CD14-positive monocyte (primary cell): ENCODE measurements around the gene DCLK3. TPM values are rescaled to one million over a fixed set of nuclear protein-coding genes. Genes with fewer than 3 reads are reported as not detected.

ENCODE experiments used
- DNase-seq, 3 donors: peaks; one replicate each; pipeline ENCODE4 v3.0.0-alpha.2; 2011 to 2022
- H2AFZ ChIP-seq: 2 replicates; pipeline ENCODE4 v1.6.0; 2012; ENCODE audit warnings: mild to moderate bottlenecking, low read depth, low read length, inconsistent platforms; ENCODE audit not compliant: insufficient read depth, poor library complexity, severe bottlenecking
- H3K27ac ChIP-seq, 2 donors: 1 replicate in 1 of 2; 2 replicates in 1 of 2; pipeline ENCODE4 v1.5.1; 2012 to 2013; ENCODE audit warnings: low read length in 2 of 2, control low read depth in 1 of 2, inconsistent platforms in 1 of 2, low read depth in 1 of 2, mild to moderate bottlenecking in 1 of 2
- H3K27me3 ChIP-seq, 2 donors: one replicate each; pipeline versions ENCODE4 v1.6.0 to v1.6.1; 2011 to 2013; ENCODE audit warnings: low read length in 2 of 2; ENCODE audit not compliant: control insufficient read depth in 2 of 2, insufficient read depth in 2 of 2
- H3K36me3 ChIP-seq, 2 donors: replicated peaks in 1 of 2; 1 replicate in 1 of 2; 2 replicates in 1 of 2; pipeline versions ENCODE4 v1.5.1 to v1.6.1; 2012 to 2013; ENCODE audit warnings: low read length in 2 of 2, control low read depth in 1 of 2, inconsistent platforms in 1 of 2, mild to moderate bottlenecking in 1 of 2; ENCODE audit not compliant: insufficient read depth in 2 of 2, control insufficient read depth in 1 of 2
- H3K4me1 ChIP-seq, 2 donors: 1 replicate in 1 of 2; 2 replicates in 1 of 2; pipeline versions ENCODE4 v1.5.1 to v1.6.1; 2012 to 2013; ENCODE audit warnings: low read length in 2 of 2, control low read depth in 1 of 2, inconsistent platforms in 1 of 2, mild to moderate bottlenecking in 1 of 2, moderate library complexity in 1 of 2; ENCODE audit not compliant: insufficient read depth in 2 of 2, control insufficient read depth in 1 of 2
- H3K4me2 ChIP-seq: replicated peaks from 2 replicates; pipeline ENCODE3; 2012; ENCODE audit warnings: low read length, moderate library complexity, mild to moderate bottlenecking; ENCODE audit not compliant: poor library complexity, severe bottlenecking; ENCODE audit errors: extremely low read depth
- H3K4me3 ChIP-seq, 3 experiments: fragments of 200-600 bp in 1 of 3; sonication (generic) in 1 of 3; replicated peaks in 1 of 3; 1 replicate in 2 of 3; 2 replicates in 1 of 3; pipeline ENCODE4 v1.5.1; 2011 to 2013; ENCODE audit warnings: low read length in 3 of 3, mild to moderate bottlenecking in 3 of 3, control low read depth in 2 of 3, low read depth in 2 of 3, inconsistent platforms in 1 of 3, moderate library complexity in 1 of 3
- H3K79me2 ChIP-seq: 2 replicates; pipeline ENCODE4 v1.6.0; 2012; ENCODE audit warnings: mild to moderate bottlenecking, control low read depth, inconsistent platforms, low read length, moderate library complexity; ENCODE audit not compliant: insufficient read depth
- H3K9ac ChIP-seq: 2 replicates; pipeline ENCODE4 v1.6.0; 2017; ENCODE audit warnings: low read length, mild to moderate bottlenecking; ENCODE audit not compliant: insufficient read depth, poor library complexity, severe bottlenecking
- H3K9me3 ChIP-seq, 2 donors: replicated peaks in 1 of 2; 1 replicate in 1 of 2; 2 replicates in 1 of 2; pipeline versions ENCODE4 v1.5.1 to v1.6.1; 2012 to 2013; ENCODE audit warnings: low read length in 2 of 2, control low read depth in 1 of 2; ENCODE audit not compliant: control insufficient read depth in 1 of 2, insufficient read depth in 1 of 2
- H4K20me1 ChIP-seq: 2 replicates; pipeline ENCODE4 v1.6.0; 2012; ENCODE audit warnings: mild to moderate bottlenecking, low read length, control low read depth, moderate library complexity; ENCODE audit not compliant: insufficient read depth
- H3K27ac Mint-ChIP-seq, 7 donors: one replicate each; pipeline ENCODE4 v1.8.0; 2020; ENCODE audit warnings: mild to moderate bottlenecking in 7 of 7, mixed read lengths in 7 of 7, moderate library complexity in 6 of 7, inconsistent platforms in 2 of 7
- H3K27me3 Mint-ChIP-seq, 3 donors: one replicate each; pipeline ENCODE4 v1.8.0; 2021 to 2022; ENCODE audit warnings: low read depth in 3 of 3, mild to moderate bottlenecking in 3 of 3, mixed read lengths in 3 of 3, moderate library complexity in 3 of 3, inconsistent platforms in 1 of 3
- H3K36me3 Mint-ChIP-seq, 2 donors: one replicate each; pipeline ENCODE4 v1.8.0; 2020; ENCODE audit warnings: mixed read lengths in 2 of 2, inconsistent platforms in 1 of 2, mild to moderate bottlenecking in 1 of 2
- H3K4me1 Mint-ChIP-seq: one replicate; pipeline ENCODE4 v1.8.0; 2020; ENCODE audit warnings: mild to moderate bottlenecking, mixed read lengths
- H3K4me3 Mint-ChIP-seq, 2 donors: one replicate each; pipeline ENCODE4 v1.8.0; 2020; ENCODE audit warnings: mild to moderate bottlenecking in 2 of 2, mixed read lengths in 2 of 2, moderate library complexity in 1 of 2
- H3K9me3 Mint-ChIP-seq, 7 donors: one replicate each; pipeline ENCODE4 v1.8.0; 2020 to 2022; ENCODE audit warnings: mixed read lengths in 7 of 7, mild to moderate bottlenecking in 6 of 7, moderate library complexity in 6 of 7, inconsistent platforms in 2 of 7
- WGBS: methylation state at CpG from one replicate; pipeline ENCODE4 v1.1.5; 2013; ENCODE audit warnings: missing lambda C conversion rate; ENCODE audit not compliant: insufficient coverage; 5-methylcytosine and 5-hydroxymethylcytosine counted together
- intact Hi-C, 2 donors: fragments of 100-400 bp; cut with micrococcal nuclease; formaldehyde crosslinking; loops; one replicate each; pipeline versions ENCODE4 v1.15.0 to v1.15.1; 2023
- polyA plus RNA-seq, 3 donors: library from polyadenylated mRNA; depleted of rRNA in 1 of 3; unstranded in 2 of 3; stranded (reverse) in 1 of 3; fragments of 300-500 nt in 2 of 3; fragments of >200 nt in 1 of 3; fragmentation: Illumina TruSeq in 2 of 3; gene quantifications; 1 replicate in 2 of 3; 2 replicates in 1 of 3; pipeline ENCODE4 v1.2.3, GENCODE V29; 2012 to 2021
- TF ChIP-seq, protein P1 (sequence below): fragments of 200-600 bp; IDR thresholded peaks from one replicate; pipeline ENCODE4 v1.8.0; 2022; ENCODE audit warnings: antibody characterized with exemption, mild to moderate bottlenecking

Gene DCLK3
- polyA plus RNA-seq, 3 donors, result not detected

DNA sequence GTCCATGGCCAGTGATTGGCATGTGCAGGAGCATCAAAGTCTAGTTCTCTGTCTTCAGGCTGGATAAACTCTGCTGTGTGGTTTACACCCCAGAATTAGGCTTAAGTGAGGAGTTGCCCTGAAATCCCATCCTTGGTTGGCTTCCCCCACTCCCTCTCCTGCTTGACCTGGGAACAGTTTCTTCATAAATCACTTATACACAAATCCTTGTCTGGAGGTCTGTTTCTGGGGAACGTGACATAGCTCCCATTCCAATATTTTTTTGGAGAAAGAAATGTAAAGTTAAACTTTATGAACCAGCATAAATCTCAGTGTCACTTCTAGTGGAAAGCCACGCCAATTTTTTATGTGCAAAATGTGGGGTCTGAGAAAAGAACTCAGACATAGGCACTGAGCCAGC lies 98.2 kb downstream of the DCLK3 start:
- Histone ChIP-seq H3K27ac (no peak overlapping the region), H2AFZ (no peak overlapping the region), H3K79me2 (no peaks in the 10 kb centered on the region), H3K36me3 (no peaks in the 10 kb centered on the region), H3K4me2 (no peak overlapping the region), H3K9ac (no peak overlapping the region), H3K9me3 (peaks cover 0 to 11% of the 10 kb centered on the region in 2 donors), H3K4me3 (no peak overlapping the region), H3K27me3 (no peaks in the 10 kb centered on the region), H4K20me1 (no peaks in the 10 kb centered on the region), H3K4me1 (no peaks in the 10 kb centered on the region)
- Mint-ChIP-seq H3K4me1 (no peaks in the 10 kb centered on the region), H3K9me3 (peaks cover 11 to 24% (median 21%) of the 10 kb centered on the region in 7 donors), H3K36me3 (no peaks in the 10 kb centered on the region), H3K4me3 (no peak overlapping the region), H3K27me3 (peaks cover 0 to 4% (median 2%) of the 10 kb centered on the region in 3 donors), H3K27ac (no peak overlapping the region)
- no peak for DNase-seq
- no CpG with 5 or more reads among the region's 2 CpGs for WGBS
- TF ChIP-seq, protein P1, sequence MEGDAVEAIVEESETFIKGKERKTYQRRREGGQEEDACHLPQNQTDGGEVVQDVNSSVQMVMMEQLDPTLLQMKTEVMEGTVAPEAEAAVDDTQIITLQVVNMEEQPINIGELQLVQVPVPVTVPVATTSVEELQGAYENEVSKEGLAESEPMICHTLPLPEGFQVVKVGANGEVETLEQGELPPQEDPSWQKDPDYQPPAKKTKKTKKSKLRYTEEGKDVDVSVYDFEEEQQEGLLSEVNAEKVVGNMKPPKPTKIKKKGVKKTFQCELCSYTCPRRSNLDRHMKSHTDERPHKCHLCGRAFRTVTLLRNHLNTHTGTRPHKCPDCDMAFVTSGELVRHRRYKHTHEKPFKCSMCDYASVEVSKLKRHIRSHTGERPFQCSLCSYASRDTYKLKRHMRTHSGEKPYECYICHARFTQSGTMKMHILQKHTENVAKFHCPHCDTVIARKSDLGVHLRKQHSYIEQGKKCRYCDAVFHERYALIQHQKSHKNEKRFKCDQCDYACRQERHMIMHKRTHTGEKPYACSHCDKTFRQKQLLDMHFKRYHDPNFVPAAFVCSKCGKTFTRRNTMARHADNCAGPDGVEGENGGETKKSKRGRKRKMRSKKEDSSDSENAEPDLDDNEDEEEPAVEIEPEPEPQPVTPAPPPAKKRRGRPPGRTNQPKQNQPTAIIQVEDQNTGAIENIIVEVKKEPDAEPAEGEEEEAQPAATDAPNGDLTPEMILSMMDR, result no peak
- intact Hi-C loops, result no loop called here

GRCh38 chr3:36663666-36664291 lies 100.6 kb downstream of the DCLK3 start:
- H2AFZ ChIP-seq, result no peak overlapping the region

More at GRCh38 chr3:36663666-36664291, 100.6 kb downstream of the DCLK3 start:
- Histone ChIP-seq H3K4me2 (no peak overlapping the region), H3K36me3 (no peaks in the 10 kb centered on the region), H3K9me3 (peaks cover 0 to 11% of the 10 kb centered on the region in 2 donors), H3K4me1 (no peaks in the 10 kb centered on the region), H3K79me2 (no peaks in the 10 kb centered on the region), H3K27ac (no peak overlapping the region), H4K20me1 (no peaks in the 10 kb centered on the region), H3K27me3 (no peaks in the 10 kb centered on the region), H3K9ac (no peak overlapping the region), H3K4me3 (no peak overlapping the region)
- Mint-ChIP-seq H3K4me3 (no peak overlapping the region), H3K4me1 (no peaks in the 10 kb centered on the region), H3K27ac (no peak overlapping the region), H3K36me3 (no peaks in the 10 kb centered on the region), H3K9me3 (peaks cover 9 to 23% (median 18%) of the 10 kb centered on the region in 7 donors), H3K27me3 (peaks cover 0 to 4% (median 0%) of the 10 kb centered on the region in 3 donors)
- intact Hi-C loops, result no loop called here
- WGBS, result 100% methylated on average over 1 of the region's 2 CpGs
- TF ChIP-seq, protein P1, result no peak
- DNase-seq, result no peak
